CD8-positive, alpha-beta memory T cell (primary cell): Measurements from ENCODE around the gene SLC25A3. TPM values are rescaled to one million over a fixed set of nuclear protein-coding genes. Genes with fewer than 3 reads are reported as not detected.
A peak's percentile ranks its signal among the peaks of the same experiment; 100 is the strongest.

Experiments used
- CTCF ChIA-PET: fragments of 350-600 bp; sonication (Branson Sonifier 250); formaldehyde crosslinking; loops from one replicate; lab custom pipeline; 2021; ENCODE audit warnings: antibody characterized with exemption; lab: Charles Lee
- POLR2A ChIA-PET: fragments of 350-600 bp; sonication (Branson Sonifier 250); formaldehyde crosslinking; loops from one replicate; lab custom pipeline; 2021; ENCODE audit warnings: antibody characterized with exemption; lab: Charles Lee
- DNase-seq, 5 donors: peaks; one replicate each; pipeline versions ENCODE4 v3.0.0 to v3.0.0-alpha.2; 2020 to 2022; ENCODE audit warnings: mixed read lengths in 1 of 5
- H3K27ac ChIP-seq: one replicate; pipeline ENCODE4 v1.7.0; 2013; ENCODE audit warnings: low read depth, mild to moderate bottlenecking, low read length, moderate library complexity
- H3K27me3 ChIP-seq: 2 replicates; pipeline ENCODE4 v1.7.0; 2013; ENCODE audit warnings: low read length, mild to moderate bottlenecking; ENCODE audit not compliant: insufficient read depth, poor library complexity, severe bottlenecking
- H3K36me3 ChIP-seq: 2 replicates; pipeline ENCODE4 v1.7.0; 2013; ENCODE audit warnings: mild to moderate bottlenecking, low read length, moderate library complexity; ENCODE audit not compliant: insufficient read depth
- H3K4me1 ChIP-seq: 2 replicates; pipeline ENCODE4 v1.7.0; 2013; ENCODE audit warnings: mild to moderate bottlenecking, low read length, moderate library complexity; ENCODE audit not compliant: insufficient read depth
- H3K4me3 ChIP-seq: 2 replicates; pipeline ENCODE4 v1.7.0; 2013; ENCODE audit warnings: mild to moderate bottlenecking, low read length
- H3K9me3 ChIP-seq: 2 replicates; pipeline ENCODE4 v1.7.0; 2013; ENCODE audit warnings: mild to moderate bottlenecking, low read length
- H3K27ac Mint-ChIP-seq, 8 donors: one replicate each; pipeline ENCODE4 v1.8.0; 2020 to 2021; ENCODE audit warnings: mixed read lengths in 8 of 8, mild to moderate bottlenecking in 6 of 8, inconsistent platforms in 3 of 8, moderate library complexity in 3 of 8
- H3K27me3 Mint-ChIP-seq, 2 donors: one replicate each; pipeline ENCODE4 v1.8.0; 2020 to 2021; ENCODE audit warnings: mixed read lengths in 2 of 2, mild to moderate bottlenecking in 1 of 2, moderate library complexity in 1 of 2
- H3K36me3 Mint-ChIP-seq, 3 donors: one replicate each; pipeline ENCODE4 v1.8.0; 2020 to 2021; ENCODE audit warnings: mixed read lengths in 3 of 3, inconsistent platforms in 1 of 3, mild to moderate bottlenecking in 1 of 3
- H3K4me1 Mint-ChIP-seq, 3 donors: one replicate each; pipeline ENCODE4 v1.8.0; 2020 to 2021; ENCODE audit warnings: mixed read lengths in 3 of 3, inconsistent platforms in 1 of 3, mild to moderate bottlenecking in 1 of 3
- H3K4me3 Mint-ChIP-seq, 7 donors: one replicate each; pipeline ENCODE4 v1.8.0; 2020 to 2021; ENCODE audit warnings: mixed read lengths in 7 of 7, mild to moderate bottlenecking in 6 of 7, moderate library complexity in 4 of 7, inconsistent platforms in 2 of 7
- H3K9me3 Mint-ChIP-seq, 5 donors: one replicate each; pipeline ENCODE4 v1.8.0; 2020 to 2022; ENCODE audit warnings: mixed read lengths in 5 of 5, mild to moderate bottlenecking in 3 of 5, moderate library complexity in 2 of 5, inconsistent platforms in 1 of 5
- polyA plus RNA-seq: library from polyadenylated mRNA; unstranded; fragments of 300-500 nt; fragmentation: Illumina TruSeq; gene quantifications from one replicate; pipeline ENCODE4 v1.2.3, GENCODE V29; 2021
- total RNA-seq, 2 experiments: library from RNA; stranded (reverse); gene quantifications; one replicate each; pipeline ENCODE4 v1.2.3, GENCODE V29; 2021

Gene SLC25A3
- total and polyA plus RNA-seq, 3 experiments from 2014 or later: 310 to 674 (median 668) TPM

- POLR2A ChIA-PET: no interaction called here
- CTCF ChIA-PET: no interaction called here
- Mint-ChIP-seq H3K27me3 (peaks cover 0 to 3% of the 10 kb centered on the region in 2 donors), H3K4me1 (no peaks in the 10 kb centered on the region), H3K27ac (peak overlapping the region in 1 of 8 donors; percentile 17), H3K36me3 (peaks cover 0 to 4% (median 0%) of the 10 kb centered on the region in 3 donors), H3K9me3 (no peaks in the 10 kb centered on the region), H3K4me3 (no peak overlapping the region)
- no peak for DNase-seq
- Histone ChIP-seq H3K36me3 (no peaks in the 10 kb centered on the region), H3K27ac (no peak overlapping the region), H3K27me3 (no peaks in the 10 kb centered on the region), H3K4me3 (no peak overlapping the region), H3K9me3 (no peaks in the 10 kb centered on the region), H3K4me1 (no peaks in the 10 kb centered on the region)
Observed at GRCh38 chr12:98579835-98580234, 13.7 kb upstream of the SLC25A3 start.

GRCh38 chr12:98580695-98581094 lies 12.8 kb upstream of the SLC25A3 start:
- POLR2A ChIA-PET: no interaction called here
- H3K4me3 ChIP-seq: no peak overlapping the region
- no peak overlapping the region for H3K27ac ChIP-seq
- peaks cover 0 to 4% (median 0%) of the 10 kb centered on the region in 3 donors for H3K36me3 Mint-ChIP-seq
- H3K27me3 Mint-ChIP-seq: peaks cover 0 to 3% of the 10 kb centered on the region in 2 donors
- H3K36me3 ChIP-seq: no peaks in the 10 kb centered on the region
- CTCF ChIA-PET: no interaction called here
- H3K27me3 ChIP-seq: no peaks in the 10 kb centered on the region
- H3K4me3 Mint-ChIP-seq: no peak overlapping the region
- no peaks in the 10 kb centered on the region for H3K4me1 ChIP-seq
- no peaks in the 10 kb centered on the region for H3K9me3 Mint-ChIP-seq
- H3K9me3 ChIP-seq: no peaks in the 10 kb centered on the region
- no peak overlapping the region for H3K27ac Mint-ChIP-seq
- no peaks in the 10 kb centered on the region for H3K4me1 Mint-ChIP-seq
- DNase-seq: no peak

- no peak overlapping the region for H3K4me3 ChIP-seq
- H3K36me3 ChIP-seq: no peaks in the 10 kb centered on the region
- H3K9me3 ChIP-seq: no peaks in the 10 kb centered on the region
- ChIA-PET POLR2A (interaction anchor here (0.5 kb wide), 1 partner anchor 156 kb away, joined by 5 read pairs; no protein-coding TSS in a partner anchor), CTCF (interaction anchor here (0.9 kb wide), 1 partner anchor 67 kb away, joined by 3 read pairs; no protein-coding TSS in a partner anchor)
- Mint-ChIP-seq H3K4me1 (no peaks in the 10 kb centered on the region), H3K27me3 (peaks cover 0 to 3% of the 10 kb centered on the region in 2 donors), H3K27ac (no peak overlapping the region), H3K36me3 (peaks cover 0 to 4% (median 0%) of the 10 kb centered on the region in 3 donors), H3K9me3 (no peaks in the 10 kb centered on the region), H3K4me3 (no peak overlapping the region)
- no peaks in the 10 kb centered on the region for H3K4me1 ChIP-seq
- DNase-seq: no peak
- H3K27me3 ChIP-seq: no peaks in the 10 kb centered on the region
- no peak overlapping the region for H3K27ac ChIP-seq
Observed at GRCh38 chr12:98581101-98581500, 12.4 kb upstream of the SLC25A3 start.

GRCh38 chr12:98582093-98582492 lies 11.4 kb upstream of the SLC25A3 start:
- Histone ChIP-seq H3K27me3 (no peaks in the 10 kb centered on the region), H3K9me3 (no peaks in the 10 kb centered on the region), H3K4me1 (no peaks in the 10 kb centered on the region), H3K4me3 (no peak overlapping the region), H3K27ac (no peak overlapping the region), H3K36me3 (no peaks in the 10 kb centered on the region)
- CTCF ChIA-PET: no interaction called here
- peaks cover 0 to 3% of the 10 kb centered on the region in 2 donors for H3K27me3 Mint-ChIP-seq
- H3K36me3 Mint-ChIP-seq: peaks cover 0 to under 1% (median 0%) of the 10 kb centered on the region in 3 donors
- POLR2A ChIA-PET: no interaction called here
- DNase-seq: no peak
- H3K4me1 Mint-ChIP-seq: no peaks in the 10 kb centered on the region
- H3K9me3 Mint-ChIP-seq: no peaks in the 10 kb centered on the region
- no peak overlapping the region for H3K4me3 Mint-ChIP-seq
- H3K27ac Mint-ChIP-seq: no peak overlapping the region

DNA sequence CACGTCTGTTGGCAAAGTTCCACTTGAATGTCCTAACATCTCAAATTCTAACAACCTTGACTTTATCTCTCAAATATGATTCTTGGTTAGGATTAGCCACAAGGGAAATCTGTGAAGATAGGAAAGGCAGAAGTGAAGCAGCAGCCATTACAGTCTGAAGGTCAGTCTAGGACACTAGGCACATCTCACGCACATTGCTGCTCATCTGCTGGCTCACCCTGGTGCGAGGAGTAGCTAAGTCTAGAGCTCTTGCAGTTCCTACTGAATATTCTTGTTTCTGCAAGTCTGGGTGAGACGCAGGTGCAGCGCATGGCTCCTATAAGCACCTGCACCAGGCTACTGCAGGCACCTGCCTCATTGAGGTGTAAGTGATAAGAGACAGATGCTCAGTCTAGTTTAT lies 6.4 kb upstream of the SLC25A3 start:
- H3K27me3 ChIP-seq: no peaks in the 10 kb centered on the region
- no peak overlapping the region for H3K4me3 ChIP-seq
- Mint-ChIP-seq H3K36me3 (no peaks in the 10 kb centered on the region), H3K9me3 (no peaks in the 10 kb centered on the region), H3K4me1 (peaks cover 0 to 2% (median 0%) of the 10 kb centered on the region in 3 donors), H3K27me3 (no peaks in the 10 kb centered on the region), H3K27ac (no peak overlapping the region), H3K4me3 (no peak overlapping the region)
- DNase-seq: no peak
- POLR2A ChIA-PET: no interaction called here
- H3K9me3 ChIP-seq: no peaks in the 10 kb centered on the region
- no peaks in the 10 kb centered on the region for H3K36me3 ChIP-seq
- CTCF ChIA-PET: interaction anchor here (0.7 to 2.4 kb wide), 2 partner anchors 20 to 45 kb away, joined by 3 to 7 read pairs; no protein-coding TSS in a partner anchor
- no peaks in the 10 kb centered on the region for H3K4me1 ChIP-seq
- H3K27ac ChIP-seq: no peak overlapping the region

GRCh38 chr12:98591209-98591608 lies 2.3 kb upstream of the SLC25A3 start:
- ChIA-PET POLR2A (no interaction called here), CTCF (interaction anchor here (1.0 to 1.2 kb wide), 2 partner anchors 13 to 24 kb away, joined by 3 to 4 read pairs; no protein-coding TSS in a partner anchor)
- no peak overlapping the region for H3K27ac ChIP-seq
- no peaks in the 10 kb centered on the region for H3K9me3 ChIP-seq
- Mint-ChIP-seq H3K36me3 (peaks cover 4 to 24% (median 5%) of the 10 kb centered on the region in 3 donors), H3K27ac (peak overlapping the region in 6 of 8 donors; percentile 26 to 92 (median 78)), H3K27me3 (no peaks in the 10 kb centered on the region), H3K9me3 (no peaks in the 10 kb centered on the region), H3K4me3 (peak overlapping the region in 4 of 7 donors; percentile 26 to 68 (median 45)), H3K4me1 (peaks cover 24 to 27% (median 26%) of the 10 kb centered on the region in 3 donors)
- DNase-seq: no peak
- H3K4me3 ChIP-seq: no peak overlapping the region
- H3K27me3 ChIP-seq: no peaks in the 10 kb centered on the region
- peaks cover 26% of the 10 kb centered on the region for H3K4me1 ChIP-seq
- H3K36me3 ChIP-seq: no peaks in the 10 kb centered on the region

- Histone ChIP-seq H3K9me3 (no peaks in the 10 kb centered on the region), H3K36me3 (peaks cover 8% of the 10 kb centered on the region), H3K4me1 (peaks cover 37% of the 10 kb centered on the region), H3K27me3 (no peaks in the 10 kb centered on the region), H3K4me3 (peak overlapping the region; percentile 84), H3K27ac (peak overlapping the region; percentile 98)
- no peak for DNase-seq
- peaks cover 34 to 41% (median 38%) of the 10 kb centered on the region in 3 donors for H3K4me1 Mint-ChIP-seq
- H3K9me3 Mint-ChIP-seq: no peaks in the 10 kb centered on the region
- peak overlapping the region; percentile 94 to 100 (median 97) for H3K27ac Mint-ChIP-seq
- H3K27me3 Mint-ChIP-seq: no peaks in the 10 kb centered on the region
- peak overlapping the region; percentile 90 to 100 (median 95) for H3K4me3 Mint-ChIP-seq
- peaks cover 4 to 40% (median 6%) of the 10 kb centered on the region in 3 donors for H3K36me3 Mint-ChIP-seq
- ChIA-PET CTCF (interaction anchor here (1.1 to 4.2 kb wide), 7 partner anchors 9 to 101 kb away, joined by 3 to 18 read pairs (median 5); partner anchors contain the start of genes IKBIP and TMPO), POLR2A (interaction anchor here (0.6 to 4.4 kb wide), 6 partner anchors 25 to 138 kb away, joined by 3 to 38 read pairs (median 3); partner anchors contain the start of genes APAF1, IKBIP and TMPO)
Observed at GRCh38 chr12:98592825-98593322, 612 bp upstream of the SLC25A3 start.
